ENCODE measurements around the gene ITPR2.
"Not testable (repeated sequence)": the region's sequence is repeated elsewhere in the genome, so short reads cannot be mapped to it uniquely, and the experiment has no call there.

ITPR2 gene

GRCh38 chr12:26750531-26751175 is 82.3 kb downstream of the ITPR2 start:
- no peak for DNase-seq

- no peak for DNase-seq
Measured at GRCh38 chr12:26749781-26750180, 83.2 kb downstream of the ITPR2 start.

DNA sequence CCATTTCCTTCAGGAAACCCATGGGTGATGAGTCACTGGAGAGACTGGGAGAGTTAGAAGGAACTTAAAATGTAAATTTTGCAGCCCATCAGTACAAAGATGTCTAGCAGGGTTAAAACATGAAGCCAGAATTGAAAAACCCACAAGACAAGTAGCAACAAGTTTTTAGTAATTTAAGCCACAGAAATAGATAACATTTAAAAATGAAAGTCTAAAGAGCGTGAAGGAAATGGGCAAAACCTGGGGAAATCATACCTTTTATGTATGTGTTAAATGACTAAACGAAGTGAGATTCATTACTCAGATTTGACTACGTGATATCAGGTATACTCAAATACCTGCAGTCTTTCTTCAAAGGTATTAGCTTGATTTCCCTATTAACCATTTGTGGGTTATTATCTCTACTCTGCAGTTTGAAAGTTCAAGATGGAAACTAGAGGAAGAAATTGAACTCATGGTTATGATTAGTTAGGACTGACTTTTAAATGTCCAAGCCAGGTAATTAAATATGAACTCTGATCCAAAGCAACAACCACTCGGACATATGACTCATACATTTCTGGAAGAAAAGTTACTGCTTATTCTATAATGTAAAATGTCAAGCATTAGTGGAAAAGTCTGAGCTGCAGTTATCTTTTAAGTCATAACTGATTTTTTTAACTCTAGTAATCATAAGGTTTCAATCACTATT is 84.1 kb downstream of the ITPR2 start:
- no peak for DNase-seq

- no peak for DNase-seq
Measured at GRCh38 chr12:26748412-26748740, 84.6 kb downstream of the ITPR2 start.

DNA sequence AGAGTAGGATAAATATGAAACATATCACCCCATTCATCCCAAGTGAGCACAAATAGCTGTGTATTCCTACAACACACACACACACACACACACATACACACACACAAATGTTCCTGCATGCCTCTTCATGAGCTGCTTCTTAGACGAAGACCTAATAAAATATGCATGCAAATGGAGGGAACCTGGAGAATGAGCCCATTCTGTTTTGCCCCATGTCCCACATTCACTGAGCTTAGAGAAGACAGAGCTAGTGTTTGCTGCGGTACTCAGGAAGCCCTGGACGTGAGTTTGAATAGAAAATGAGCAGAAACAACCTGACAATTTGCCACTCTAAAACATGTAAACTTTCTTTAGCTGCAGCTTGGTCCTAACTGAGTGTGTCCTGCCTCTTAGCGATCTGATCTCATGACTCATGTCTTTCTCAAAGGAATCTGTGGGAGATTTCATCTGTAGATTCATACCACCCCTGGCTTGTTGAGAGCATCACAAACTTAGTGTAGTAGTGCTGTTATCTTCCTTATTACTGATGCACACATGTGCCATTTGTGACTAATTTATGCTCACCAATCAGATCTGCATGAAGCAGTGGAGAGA is 86.8 kb downstream of the ITPR2 start:
- DNase-seq: no peak

- DNase-seq: no peak
Measured at GRCh38 chr12:26744697-26745440, 88.1 kb downstream of the ITPR2 start.

GRCh38 chr12:26744042-26744626 is 88.9 kb downstream of the ITPR2 start:
- DNase-seq: no peak

- no peak for DNase-seq
Measured at GRCh38 chr12:26741584-26742227, 91.3 kb downstream of the ITPR2 start.

DNA sequence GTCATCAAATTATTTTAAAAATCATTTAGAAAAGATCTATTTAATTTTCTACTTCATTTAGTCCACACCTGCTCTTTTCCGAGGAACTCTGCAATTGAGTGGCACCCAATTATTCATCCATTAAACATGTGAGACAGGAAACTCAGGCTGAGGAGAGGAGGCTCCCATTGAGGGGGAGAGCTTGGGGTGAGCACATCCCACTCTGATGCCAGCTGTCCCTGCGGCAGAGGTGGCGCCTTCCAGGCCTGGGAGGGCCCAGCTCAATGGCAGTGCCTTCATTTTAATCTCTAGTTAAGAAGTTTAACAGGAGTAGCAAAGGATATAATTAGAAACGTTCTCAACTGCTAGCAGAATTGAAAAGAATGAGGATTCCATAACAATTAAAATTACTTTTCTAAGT is 92.0 kb downstream of the ITPR2 start:
- no peak for DNase-seq

GRCh38 chr12:26740348-26740747 is 92.6 kb downstream of the ITPR2 start:
- no peak for DNase-seq

DNA sequence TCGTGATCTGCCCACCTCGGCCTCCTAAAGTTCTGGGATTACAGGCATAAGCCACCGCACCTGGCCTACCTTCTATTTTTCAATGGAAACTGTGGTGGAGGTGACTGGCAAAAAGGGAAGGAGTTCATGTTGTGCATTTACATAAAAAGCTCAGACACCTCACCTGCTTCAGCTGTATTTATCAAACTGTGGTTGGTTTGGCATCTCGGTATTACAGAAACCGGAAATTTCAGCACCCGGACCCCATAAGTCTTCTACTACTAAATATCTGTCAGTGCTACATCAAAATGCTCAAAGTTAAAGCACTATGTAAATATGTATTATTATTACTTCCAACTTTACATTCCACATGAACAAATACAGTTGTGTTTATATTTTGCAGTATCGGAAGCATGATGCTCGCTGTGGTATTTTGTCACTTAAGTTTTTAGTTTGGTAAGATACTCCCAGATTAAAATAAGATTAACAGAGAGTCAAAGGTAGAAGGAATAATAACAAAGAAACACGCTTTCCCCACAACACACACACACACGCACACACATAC is 95.4 kb downstream of the ITPR2 start:
- no peak for DNase-seq

DNA sequence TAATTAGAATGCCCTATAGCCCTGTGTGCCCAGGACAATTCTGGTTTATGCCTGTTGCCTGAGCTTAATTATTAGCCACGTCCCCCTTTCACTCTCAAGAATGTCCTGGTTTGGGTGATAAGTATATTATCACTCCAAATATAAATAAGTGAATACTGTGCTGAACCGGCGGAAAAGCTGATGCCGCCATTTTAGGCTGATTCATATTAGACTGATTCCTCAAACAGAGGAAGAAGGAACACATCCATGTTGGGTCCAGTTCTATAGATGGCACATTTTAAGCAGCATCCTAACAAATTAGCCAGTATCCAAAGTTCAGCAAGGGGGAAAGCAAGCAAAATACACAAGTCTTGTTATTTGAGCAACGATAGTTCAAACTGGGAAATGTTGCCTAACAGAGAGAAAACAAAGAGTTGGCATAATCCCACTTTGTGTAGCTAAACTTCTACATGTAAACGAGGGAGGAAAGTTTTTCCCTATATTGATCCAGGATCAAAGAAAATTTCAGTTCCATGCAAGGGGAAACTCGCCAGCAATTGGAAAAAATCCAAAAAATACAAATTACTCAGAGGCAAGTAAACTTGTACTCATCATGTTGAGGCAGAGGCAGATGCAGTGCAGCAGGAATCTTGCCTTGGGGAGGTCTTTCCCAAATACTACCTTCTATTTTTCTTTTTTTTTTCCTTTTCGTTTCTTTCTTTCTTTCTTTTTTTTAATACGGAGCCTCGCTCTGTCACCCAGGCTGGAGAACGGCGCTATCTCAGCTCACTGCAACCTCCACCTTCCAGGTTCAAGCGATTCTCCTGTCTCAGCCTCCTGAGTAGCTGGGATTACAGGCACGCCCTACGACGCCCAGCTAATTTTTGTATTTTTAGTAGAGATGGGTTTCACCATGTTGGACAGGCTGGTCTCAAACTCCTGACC is 96.2 kb downstream of the ITPR2 start:
- DNase-seq: no peak

- DNase-seq: no peak
Measured at GRCh38 chr12:26735249-26735639, 97.8 kb downstream of the ITPR2 start.

- DNase-seq: no peak
Measured at GRCh38 chr12:26734510-26735248, 98.3 kb downstream of the ITPR2 start.

DNA sequence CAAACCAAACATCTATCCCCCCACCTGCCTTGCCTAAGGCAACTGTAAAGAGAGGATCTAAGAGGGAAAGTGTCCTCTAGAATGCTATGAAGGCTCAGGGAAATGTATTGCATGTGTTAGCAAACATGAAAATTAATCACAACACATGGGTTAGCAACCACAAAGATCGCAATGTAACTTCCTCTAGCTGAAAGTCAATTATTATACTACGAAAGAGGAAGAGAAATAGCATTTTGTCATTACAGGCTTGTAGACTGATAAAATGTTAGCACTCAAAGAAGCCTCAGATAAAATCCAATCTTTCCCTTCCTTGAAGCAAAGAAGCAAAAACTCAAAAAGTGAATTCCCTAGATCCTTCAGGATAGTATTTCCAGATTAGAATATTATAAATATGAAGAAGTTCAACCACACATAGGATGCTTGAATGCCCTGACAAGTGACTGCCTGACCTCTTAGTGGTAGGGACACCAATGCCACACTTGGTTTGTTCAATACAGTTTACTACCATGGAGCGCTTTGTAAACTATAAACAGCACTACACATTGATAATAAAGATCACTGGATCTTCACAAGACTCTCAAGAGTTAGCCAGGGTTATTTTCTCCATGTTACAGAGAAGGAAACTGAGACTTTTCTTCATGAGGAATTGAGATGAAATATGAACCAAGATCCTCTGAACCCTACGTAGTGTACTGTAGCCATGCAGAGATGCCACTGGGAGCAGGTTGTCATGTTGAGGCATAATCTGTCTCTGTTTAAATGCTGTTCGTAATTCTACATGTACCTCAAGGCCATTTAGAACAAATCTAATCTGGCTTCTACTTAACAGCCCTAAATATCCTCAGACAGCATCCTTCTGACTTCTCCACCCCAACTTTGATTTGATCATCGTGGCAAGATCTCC is 100.7 kb downstream of the ITPR2 start:
- DNase-seq: no peak

DNA sequence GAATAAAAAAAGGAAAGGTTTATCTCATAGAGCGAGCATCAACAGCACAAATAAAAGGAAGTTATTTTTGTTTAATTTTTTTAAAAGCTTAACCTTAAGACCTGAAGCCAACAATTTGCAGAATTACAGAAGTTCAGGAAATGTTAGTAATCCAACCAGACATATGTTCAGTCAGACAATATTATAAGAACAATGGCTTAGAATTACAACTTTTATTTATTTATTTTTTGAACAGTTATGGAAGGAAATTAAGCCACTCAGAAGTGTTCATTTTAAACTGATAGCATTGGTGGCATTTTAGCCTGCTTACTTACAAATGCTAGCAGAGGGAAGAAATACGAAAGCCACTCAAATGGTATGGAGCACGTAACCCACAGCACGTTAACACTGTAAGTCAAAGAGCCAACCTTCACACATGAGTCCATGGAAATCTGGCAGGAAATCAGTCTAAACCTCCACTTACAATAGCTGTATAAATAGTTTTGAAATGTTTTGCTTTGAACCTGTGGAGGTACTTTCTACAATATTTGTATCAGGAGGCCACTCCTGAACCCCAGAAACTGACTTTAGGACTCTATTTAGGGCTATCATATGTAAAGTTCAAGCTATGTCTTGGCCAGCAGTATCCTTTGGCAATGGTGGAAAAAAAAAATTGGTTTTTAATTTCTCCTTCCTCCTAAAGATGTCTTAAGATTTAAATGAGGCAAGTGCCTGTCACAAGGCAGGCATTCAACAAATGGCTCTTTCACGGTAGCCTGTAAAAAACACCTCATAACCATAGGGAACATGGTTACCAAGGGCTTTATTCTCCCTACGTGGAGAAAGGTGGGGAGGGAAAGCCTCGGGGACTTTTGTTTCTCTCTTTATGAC is 102.3 kb downstream of the ITPR2 start:
- DNase-seq: no peak

GRCh38 chr12:26729137-26729671 is 103.8 kb downstream of the ITPR2 start:
- DNase-seq: not testable (repeated sequence)
